Astrocyte (in vitro differentiated cells and primary cell): ENCODE measurements around the gene WNT9B.

ENCODE experiments used
- CTCF ChIP-seq: IDR thresholded peaks from 2 replicates; pipeline ENCODE4 v1.5.1; 2011; ENCODE audit warnings: low read depth, mild to moderate bottlenecking, inconsistent platforms, low read length, moderate library complexity; ENCODE audit not compliant: insufficient read depth
- EZH2 ChIP-seq: IDR thresholded peaks from 2 replicates; pipeline ENCODE4 v1.6.1; 2012; ENCODE audit warnings: mild to moderate bottlenecking, low read length, inconsistent platforms; ENCODE audit not compliant: insufficient read depth

- TF ChIP-seq CTCF (no peak), EZH2 (no peak)
Observed at GRCh38 chr17:46908068-46908737, 56.8 kb downstream of the WNT9B start.
